Effector CD8-positive, alpha-beta T cell (primary cell): ENCODE data around the gene MTG1.
"Not testable (repeated sequence)": the region's sequence is repeated elsewhere in the genome, so short reads cannot be mapped to it uniquely, and the experiment has no call there.

Experiments used
- DNase-seq: peaks from one replicate; lab custom pipeline; 2025; lab: John Stamatoyannopoulos, UW

The MTG1 gene

DNA sequence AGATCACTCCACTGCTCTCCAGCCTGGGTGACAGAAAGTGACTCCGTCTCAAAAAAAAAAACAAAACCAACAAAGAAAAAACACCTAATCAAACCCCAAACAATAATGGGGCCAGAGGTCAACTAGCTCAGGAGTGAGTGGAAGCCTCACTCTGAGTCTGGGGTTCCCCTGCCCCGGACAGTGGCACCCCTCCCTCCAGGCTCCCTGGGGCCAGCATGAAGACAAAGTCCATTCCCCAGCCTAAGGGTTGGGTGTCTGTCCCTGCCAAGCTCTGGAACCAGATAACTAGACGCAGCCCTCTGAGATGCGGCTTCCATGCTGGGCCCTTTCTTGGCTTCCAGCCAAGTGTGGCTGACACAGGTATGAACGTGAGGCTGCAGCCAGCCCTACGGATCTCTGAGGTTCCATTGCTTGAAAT, 34.4 kb upstream of the MTG1 start:
- DNase-seq, result peak; percentile 10

DNA sequence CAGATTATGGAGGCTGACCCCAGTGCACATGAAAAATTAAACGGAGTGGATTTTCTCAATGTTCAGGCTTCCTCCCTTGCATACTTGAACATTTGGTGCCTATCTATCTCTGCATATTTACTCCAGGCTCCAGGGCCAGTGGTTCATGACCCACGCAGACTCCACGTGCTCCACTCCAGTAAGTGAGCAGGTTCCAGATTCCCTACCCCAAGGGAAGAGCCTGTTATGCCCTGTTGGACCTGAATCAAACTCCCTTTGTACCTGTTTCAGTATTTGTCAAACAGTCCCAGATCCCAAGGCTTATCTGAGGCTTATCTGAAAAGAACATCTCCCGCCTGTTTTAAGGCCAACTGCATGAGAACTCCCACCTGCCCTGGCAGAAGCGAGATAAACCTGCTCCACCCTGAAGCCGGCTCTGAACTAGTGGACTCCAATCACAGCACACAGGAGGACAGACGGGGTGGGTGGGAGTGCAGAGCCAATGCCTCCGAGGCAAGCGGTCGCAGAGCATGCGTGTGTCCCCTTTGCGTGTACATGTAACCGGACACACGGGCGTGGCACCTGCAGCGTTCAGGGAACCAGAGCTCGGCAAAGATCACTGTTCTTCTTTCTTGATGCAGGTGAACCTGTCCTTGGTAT, 33.9 kb upstream of the MTG1 start:
- no peak for DNase-seq

DNA sequence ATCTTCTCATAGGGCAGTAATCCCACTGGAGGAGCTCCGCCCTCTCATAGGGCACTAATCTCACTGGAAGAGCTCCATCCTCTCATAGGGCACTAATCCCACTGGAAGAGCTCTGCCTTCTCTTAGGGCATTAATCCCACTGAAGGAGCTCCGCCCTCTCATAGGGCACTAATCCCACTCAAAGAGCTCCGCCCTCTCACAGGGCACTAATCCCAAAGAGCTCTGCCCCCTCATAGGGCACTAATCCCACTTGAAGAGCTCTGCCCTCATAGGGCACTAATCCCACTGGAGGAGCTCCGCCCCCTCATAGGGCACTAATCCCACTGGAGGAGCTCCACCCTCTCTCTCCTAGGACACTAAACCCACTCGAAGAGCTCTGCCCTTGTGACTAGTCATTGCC, 32.7 kb upstream of the MTG1 start:
- DNase-seq, result no peak

DNA sequence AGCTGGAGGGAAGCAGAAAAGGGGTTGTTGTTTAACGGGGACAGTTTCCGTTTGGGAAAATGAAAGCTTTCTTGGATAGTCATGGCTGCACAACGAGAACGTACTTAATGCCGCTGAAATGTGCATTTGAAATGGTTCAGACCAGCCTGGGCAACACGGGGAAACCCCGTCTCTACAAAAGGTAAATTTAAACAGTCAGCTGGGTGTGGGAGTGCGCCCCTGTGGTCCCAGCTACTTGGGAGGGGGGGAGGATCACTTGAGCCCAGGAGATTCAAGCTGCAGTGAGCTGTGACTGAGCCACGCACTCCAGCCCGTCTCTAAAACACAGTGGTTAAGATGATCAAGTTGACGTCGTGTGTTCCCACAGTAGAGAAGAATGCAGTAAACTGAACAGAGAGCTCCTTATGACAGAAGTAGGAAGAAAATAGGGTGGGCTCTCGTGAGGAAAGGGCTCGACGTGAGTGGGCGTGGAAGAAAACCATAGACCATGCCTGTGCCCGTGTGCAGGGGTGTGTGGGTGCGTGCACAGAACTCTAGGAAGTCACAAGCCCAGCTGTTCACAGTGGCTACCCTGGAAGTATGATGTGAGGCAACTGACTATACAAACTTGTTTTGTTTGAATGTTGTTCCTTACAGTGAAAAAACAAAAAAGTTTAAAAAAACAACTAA, 32.0 kb upstream of the MTG1 start:
- DNase-seq, result no peak

DNA sequence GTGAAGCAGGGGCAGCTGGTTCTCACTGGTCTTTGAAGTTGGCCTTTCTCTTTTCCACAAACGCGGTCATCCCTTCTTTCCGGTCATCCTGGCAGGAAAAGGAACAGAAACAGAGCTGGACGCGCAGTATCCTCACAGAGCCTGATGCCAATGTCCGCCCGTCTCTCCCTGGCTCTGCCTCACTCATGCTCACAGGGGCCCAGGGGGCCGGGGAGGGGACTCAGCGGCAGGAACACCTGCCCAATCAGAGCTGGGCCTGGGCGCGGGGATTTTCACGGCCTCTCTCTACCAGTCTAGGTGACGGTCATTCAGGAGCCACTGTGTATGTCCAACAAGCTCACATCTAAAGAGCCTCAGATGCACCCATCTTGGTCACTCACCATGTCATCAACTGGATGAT, 31.1 kb upstream of the MTG1 start:
- DNase-seq, result no peak

DNA sequence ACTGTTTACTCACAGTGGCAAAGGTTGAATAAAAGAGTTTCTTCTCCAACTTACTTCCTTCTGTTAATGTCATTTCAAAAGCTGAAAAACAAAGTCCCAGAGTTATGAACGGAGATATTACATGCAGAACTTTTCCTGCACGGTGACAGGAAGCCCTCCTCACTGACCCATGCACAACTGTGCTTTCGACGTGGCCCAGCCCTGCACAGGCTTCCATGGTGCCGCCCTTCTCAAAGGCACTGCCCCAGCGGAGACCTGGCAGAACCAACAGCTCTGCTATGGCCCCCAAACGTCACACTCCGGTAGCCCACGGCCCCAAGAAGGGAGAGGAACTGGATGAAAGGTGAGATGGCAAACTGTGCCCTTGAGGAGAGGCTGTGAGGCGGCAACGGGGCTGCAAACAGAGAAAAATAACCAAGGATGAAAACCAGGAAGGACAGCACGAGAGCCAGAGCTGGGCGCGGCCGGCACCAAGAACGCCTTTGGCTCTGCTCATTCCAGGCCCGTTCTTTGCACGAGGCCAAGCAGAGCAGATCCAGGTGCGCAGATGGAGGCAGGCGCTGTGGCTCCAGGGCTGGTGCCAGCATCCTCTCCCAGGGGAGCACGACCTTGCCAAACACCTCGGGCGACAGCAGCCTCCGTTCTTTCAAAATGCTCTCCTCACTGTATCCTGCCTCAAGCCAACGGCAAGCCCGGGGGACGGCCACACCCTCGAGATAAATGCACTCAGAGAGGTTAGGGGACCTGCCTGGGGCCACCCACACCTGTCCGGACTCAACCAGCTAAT, 29.1 kb upstream of the MTG1 start:
- no peak for DNase-seq

DNA sequence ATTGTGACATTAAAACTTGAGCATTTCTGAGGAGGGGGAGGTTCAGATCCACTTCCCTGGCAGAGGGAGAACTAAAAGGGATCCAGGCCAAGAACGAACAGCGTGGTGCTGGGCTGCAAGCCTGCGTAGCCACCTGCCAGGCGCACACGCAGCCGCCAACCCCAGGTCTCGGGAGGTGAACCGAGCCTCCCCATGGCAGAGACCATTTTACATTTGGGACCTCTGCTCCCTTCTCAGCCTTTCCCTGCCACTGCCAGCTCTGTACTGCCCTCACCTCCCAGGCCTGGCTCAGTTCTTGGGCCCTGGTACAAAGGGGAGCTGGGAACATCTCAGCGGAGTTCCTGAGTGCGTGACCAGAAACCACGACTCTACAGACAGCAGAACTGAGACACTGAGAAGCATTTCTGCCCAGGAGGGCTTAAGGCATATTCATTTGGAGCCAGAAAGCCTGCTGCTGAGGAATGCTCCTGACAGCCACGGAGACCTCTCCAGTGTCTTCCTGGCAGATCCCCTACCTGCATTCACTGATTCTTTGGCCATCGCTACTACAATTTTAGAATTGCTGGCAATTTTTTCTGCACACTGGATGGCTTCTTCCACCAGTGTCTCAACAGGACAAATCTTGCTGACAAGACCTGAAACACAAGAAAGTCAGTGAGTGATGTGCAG, 28.4 kb upstream of the MTG1 start:
- DNase-seq, result no peak

DNA sequence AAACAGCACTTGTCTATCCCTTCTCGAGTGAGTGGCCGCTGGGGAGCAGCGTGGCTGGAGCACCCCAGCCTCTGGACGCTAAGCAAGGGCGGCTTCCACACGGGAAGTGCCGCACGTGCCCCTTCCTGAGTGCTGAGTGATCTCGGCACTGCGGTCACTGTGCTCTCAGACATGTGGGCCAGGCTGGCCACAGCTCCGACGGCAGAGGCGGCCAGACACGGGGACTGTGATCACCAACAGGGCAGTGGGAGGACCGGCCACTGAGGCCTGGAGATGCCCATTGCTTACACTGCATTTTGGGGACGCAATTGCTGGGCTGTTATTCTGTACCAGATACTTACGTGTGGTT, 27.9 kb upstream of the MTG1 start:
- no peak for DNase-seq

DNA sequence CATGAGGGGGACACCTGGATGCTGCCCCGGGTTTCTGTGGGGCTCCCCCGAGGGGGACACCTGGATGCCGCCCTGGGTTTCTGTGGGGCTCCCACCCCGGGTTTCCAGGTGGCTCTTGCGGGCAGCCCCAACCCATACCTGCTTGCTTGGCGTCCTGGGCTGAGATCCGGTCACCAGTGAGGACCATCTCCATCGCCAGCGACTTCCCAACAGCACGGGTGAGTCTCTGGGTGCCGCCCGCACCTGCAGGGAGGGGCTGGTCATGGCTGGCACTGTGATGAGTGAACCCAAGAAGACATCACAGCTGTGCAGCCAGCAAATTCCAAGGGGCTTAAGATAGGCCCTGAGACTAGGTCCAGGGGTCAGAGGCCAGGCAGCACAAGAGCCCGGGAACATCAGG, 27.2 kb upstream of the MTG1 start:
- no peak for DNase-seq

DNA sequence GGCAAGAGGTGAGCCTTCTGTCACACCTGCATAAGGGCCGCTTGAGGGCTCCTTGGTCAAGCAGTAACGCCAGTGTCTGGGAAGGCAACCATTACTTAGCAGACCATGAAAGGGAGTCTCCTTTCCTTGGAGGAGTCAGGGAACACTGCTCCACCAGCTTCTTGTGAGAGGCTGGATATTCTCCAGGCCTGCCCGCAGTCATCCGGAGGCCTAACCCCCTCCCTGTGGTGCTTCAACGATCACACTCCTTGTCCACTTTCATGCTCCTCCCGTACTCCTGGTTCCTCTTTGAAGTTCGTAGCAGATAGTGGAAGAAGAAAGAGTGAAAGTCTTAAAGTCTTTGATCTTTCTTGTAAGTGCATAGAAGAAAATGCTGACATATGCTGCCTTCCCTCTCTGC, 26.5 kb upstream of the MTG1 start:
- not testable (repeated sequence) for DNase-seq

DNA sequence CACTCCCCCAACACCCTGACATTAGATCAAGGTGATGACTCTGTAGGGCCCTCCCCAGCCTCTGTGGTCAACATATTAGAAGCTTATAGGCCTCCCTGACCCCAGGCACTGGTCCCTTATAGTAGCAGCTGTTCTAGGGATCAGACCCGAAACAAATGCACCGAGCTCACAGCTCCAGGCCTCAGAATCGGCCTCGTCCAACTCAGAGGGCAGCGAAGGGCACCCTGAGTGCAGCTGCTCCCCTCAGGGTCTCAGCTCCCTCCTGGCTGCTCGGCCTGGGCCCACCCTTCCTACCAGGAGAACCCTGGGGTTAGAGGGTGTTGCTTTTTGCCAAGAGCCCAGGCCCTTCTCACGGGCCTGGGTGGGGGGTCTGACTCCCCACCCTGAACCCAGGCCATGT, 25.8 kb upstream of the MTG1 start:
- DNase-seq, result no peak

DNA sequence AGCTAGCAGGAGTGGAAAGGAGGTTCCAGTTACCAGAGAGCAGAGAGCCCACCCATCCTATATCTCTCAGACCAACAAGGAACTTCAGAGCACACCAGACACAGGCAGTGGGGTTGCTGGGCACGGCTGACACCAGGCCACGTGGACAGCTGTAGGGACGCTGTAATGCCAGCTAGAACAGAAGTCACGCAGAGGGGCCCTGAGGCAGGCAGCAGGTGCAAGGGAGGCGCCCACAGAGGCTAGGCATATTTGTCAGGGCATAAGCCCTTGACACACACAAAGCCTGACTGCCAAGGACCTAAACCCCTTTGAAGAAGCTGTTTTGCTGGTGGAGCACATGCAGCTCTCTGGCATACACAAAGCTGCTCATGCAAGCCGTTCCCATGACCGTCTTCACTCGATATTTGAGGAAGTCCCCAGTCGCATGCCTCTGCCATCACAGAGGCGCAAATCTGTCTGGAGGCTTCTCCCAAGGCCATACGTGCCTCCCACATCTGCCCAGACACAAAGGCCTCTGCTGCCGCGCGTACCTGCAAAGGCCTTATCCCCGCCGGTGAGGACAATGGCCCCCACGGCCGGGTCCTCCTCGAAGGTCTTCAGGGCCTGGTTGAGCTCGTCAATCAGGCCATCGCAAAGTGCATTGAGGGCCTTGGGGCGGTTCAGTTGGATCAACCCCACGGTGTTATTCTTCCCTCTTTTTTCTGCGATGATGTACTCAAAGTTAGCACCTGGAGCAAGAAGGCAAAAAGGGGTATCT, 23.7 kb upstream of the MTG1 start:
- DNase-seq, result no peak

DNA sequence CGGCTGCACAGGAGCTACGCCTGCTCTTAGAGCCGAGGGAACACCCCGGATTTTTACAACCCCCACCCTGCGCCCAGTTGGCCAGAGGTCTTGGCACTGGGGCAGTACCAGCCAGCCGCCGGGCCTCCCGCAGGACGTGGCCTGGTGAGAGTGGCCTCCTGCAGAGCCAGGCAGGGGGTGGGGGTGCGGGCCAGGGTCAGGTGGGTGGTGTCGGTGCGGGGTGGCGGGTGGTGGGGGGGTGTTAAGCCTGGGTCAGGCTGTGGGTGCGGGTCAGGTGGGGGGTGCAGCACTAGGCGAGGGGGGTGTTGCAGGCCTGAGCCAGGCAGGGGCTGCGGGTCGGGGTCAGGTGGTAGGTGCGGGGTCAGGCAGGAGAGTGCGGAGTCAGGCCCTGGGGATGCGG, 21.4 kb upstream of the MTG1 start:
- no peak for DNase-seq

DNA sequence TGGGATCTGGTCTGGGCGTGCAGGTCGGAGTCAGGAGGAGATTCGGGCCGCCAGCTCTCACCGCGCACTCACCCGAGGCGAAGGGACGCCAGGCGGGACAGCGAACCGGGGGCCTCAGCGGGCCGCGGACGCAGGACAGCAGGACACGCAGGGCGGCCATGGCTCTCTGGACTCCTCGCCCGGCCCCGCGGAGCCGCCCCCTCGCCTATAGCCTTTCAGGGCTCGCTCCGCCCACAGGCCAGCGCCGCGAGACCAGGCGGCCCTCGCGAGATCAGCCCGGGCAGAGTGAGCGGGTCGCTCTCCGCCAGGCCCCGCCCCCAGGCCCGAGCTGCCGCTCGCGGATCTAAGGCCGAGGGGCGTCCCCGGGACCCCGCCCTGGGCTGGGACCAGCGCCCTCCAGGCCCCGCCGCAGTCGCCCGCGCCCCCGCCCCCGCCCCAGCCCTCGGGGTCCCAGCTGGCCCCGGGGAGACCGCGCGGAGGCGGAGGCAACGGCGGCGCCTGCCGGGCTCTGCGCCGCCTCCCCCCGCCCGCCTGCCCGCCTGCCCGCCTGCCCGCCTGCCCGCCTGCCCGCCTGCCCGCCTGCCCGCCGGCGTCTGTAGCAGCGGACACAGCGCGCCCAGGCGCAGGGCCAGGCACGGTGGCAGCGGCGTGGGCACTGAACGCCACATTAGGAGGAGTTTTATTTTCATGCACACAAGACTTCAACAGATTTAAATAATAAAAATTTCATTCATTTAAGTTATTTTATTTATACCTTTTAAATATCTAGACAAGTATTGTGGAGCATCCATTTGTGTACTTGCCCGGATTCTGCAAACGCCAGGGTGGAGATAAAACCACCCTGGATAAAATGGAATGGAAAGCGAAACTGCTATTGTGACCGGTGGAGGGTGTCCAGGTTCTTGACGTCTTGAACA, 20.5 kb upstream of the MTG1 start, which contains the start of gene ECHS1:
Gene ECHS1, minus strand, starts transcription at position 181 of the 917 bp plus-strand sequence. Its CDS starts 21 bp downstream, at position 160.
- peak; percentile 94 for DNase-seq

DNA sequence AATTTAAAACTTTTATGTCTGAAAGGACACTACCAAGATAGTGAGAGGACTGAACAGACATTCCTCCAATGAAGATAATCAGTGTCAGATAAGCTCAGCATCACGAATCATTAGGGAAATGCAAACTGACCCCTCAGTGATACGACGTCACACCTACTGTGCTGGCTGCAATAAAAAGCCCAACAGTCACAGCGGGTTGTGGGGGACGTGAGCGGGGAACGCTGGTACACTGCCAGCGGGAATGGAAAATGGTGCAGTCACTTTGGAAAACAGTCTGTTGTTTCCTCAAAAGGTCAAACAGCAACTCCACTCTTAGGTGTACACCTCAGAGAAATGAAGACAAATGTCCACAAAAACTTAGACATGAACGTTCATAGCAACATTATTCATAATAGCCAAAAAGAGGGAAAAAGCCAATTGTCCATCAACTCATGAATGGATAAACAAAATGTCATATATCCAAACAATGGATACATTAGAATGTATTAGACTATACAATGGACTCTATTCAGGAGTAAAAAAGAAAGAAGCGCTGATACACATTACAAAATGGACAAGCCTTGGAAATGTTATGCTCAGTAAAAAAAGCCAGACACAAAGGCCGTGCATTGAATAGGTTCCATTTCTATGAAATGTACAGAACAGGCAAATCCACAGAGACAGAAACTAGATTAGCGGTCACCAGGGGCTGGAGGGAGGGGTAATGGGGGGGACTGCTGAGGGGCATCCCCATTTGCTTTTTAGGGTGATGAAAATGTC, 18.4 kb upstream of the MTG1 start:
- no peak for DNase-seq

DNA sequence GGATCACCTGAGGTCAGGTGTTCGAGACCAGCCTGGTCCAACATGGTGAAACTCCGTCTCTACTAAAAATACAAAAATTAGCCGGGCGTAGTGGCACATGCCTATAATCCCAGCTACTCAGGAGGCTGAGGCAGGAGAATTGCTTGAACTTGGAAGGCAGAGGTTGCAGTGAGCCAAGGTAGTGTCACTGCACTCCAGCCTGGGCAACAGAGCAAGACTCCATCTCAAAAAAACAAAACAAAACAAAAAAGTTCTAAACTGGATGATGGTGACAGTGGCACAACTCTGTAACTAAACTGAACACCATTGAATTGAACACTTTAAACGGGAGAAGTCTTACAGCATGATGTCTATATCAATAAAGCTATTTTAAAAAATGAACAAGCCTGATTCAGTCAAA, 17.8 kb upstream of the MTG1 start:
- DNase-seq, result not testable (repeated sequence)

DNA sequence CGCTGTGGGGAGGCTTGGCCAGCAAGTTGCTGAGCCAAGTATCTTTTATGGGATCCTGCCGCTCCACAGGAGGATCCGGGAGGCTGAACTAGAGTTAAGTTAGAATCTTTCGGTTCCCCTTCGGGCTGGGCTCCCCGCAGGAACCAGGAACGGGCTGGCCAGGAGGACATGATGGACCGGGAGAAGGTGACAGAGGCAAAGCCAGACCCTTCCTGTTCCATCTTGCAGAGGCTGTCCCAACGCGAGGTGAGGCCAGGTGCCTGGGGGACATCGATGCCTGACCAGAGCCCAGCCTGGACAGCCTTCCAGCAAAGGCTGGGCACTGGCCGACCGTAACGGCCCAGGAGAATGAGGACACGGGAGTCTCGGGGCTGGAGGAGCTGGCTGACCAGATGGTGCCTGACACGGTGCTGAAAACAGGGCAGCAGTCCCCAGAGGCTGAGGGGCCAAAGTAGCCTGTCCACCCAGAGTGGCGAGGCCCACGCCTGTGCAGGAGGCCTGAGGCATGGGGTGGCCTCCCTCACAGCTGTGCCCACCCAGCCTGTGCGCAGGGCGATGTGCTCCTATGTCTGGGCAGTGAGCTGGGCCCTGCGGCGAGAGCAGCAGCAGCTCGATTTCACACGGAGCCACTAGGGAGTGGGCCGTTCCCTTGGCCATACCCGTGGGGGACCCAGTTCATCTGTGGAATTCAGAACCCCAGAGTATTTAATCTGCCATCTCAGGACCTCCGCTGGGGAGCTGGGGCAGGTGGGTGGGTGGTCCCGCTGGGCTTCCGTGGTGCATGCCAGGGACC, 16.7 kb upstream of the MTG1 start:
- no peak for DNase-seq

DNA sequence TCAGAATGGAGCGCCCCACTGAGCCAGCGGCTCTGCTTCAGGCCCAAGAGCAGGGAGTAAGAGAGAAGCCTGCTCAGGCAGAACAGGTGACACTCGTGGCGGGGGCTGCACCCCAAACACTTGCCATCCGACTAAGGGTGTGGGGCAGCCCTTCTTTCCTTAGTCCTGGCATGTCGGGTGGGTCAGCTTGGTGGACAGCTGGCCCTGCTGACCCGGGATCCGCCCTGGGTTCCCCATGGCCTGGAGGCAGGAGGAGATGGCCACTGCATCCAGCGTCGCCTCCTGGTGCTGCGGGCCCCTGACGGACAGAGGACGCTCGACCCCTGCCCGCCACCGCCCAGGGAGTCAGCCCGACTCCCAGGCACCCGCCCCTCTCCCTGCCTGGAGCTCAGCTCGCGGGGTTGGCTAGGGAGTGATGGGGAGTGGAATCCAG, 16.1 kb upstream of the MTG1 start:
- no peak for DNase-seq
